ENCODE measurements around the gene NOTCH1.

NOTCH1 gene

GRCh38 chr9:136456258-136456657 lies 89.6 kb downstream of the NOTCH1 start:
- Histone ChIP-seq H2BK5ac (ENCODE audit: low read length) (no peak overlapping the region), H3K9ac (ENCODE audit: low read depth, low read length, poor library complexity) (no peak overlapping the region), H3K4ac (ENCODE audit: low read length) (no peak overlapping the region), H2BK15ac (ENCODE audit: low read length) (no peak overlapping the region), H3K4me3 (ENCODE audit: low read length in 2 of 2) (no peak overlapping the region), H3K4me2 (ENCODE audit: insufficient read depth, low read length, poor library complexity, severe bottlenecking) (no peak overlapping the region), H3K27me3 (ENCODE audit: control insufficient read depth in 3 of 3, insufficient read depth in 3 of 3, low read depth in 1 of 3, low read length in 3 of 3) (no peaks in the 10 kb centered on the region), H3K23ac (ENCODE audit: low read depth, low read length, poor library complexity) (no peak overlapping the region), H4K91ac (ENCODE audit: low read depth, low read length, poor library complexity) (no peak overlapping the region), H3K36me3 (replicated peaks in 1 of 2; ENCODE audit: control insufficient read depth in 2 of 2, insufficient read depth in 2 of 2, low read length in 2 of 2) (peaks cover 57 to 89% of the 10 kb centered on the region in 2 donors), H2AK5ac (ENCODE audit: low read depth, low read length) (no peak overlapping the region), H3K79me1 (ENCODE audit: low read depth, low read length) (peaks cover 2% of the 10 kb centered on the region), H3K4me1 (ENCODE audit: control insufficient read depth in 2 of 2, insufficient read depth in 1 of 2, low read depth in 1 of 2, low read length in 2 of 2) (no peaks in the 10 kb centered on the region), H2BK120ac (ENCODE audit: low read depth, low read length) (no peak overlapping the region), H3K14ac (ENCODE audit: low read length) (no peak overlapping the region), H3K27ac (replicated peaks; ENCODE audit: low read length) (no peak overlapping the region), H3K9me3 (replicated peaks in 1 of 2; ENCODE audit: control insufficient read depth in 2 of 2, insufficient read depth in 1 of 2, low read depth in 1 of 2, low read length in 2 of 2) (no peaks in the 10 kb centered on the region), H2AFZ (ENCODE audit: low read length) (no peak overlapping the region), H2BK12ac (ENCODE audit: low read length) (no peak overlapping the region), H4K8ac (ENCODE audit: low read depth, low read length) (no peak overlapping the region), H3K18ac (ENCODE audit: low read length) (no peak overlapping the region)
- no peak for DNase-seq (ENCODE audit: low spot score)
- WGBS, 2 donors (ENCODE audit: extremely low coverage in 2 of 2, insufficient read length in 2 of 2, insufficient replicate concordance in 1 of 2), result no CpG with 5 or more reads among the region's 9 CpGs

GRCh38 chr9:136455043-136456002 lies 90.5 kb downstream of the NOTCH1 start:
- Histone ChIP-seq H3K4ac (ENCODE audit: low read length) (no peak overlapping the region), H3K23ac (ENCODE audit: low read depth, low read length, poor library complexity) (no peak overlapping the region), H3K27ac (replicated peaks; ENCODE audit: low read length) (no peak overlapping the region), H3K4me3 (ENCODE audit: low read length in 2 of 2) (peak overlapping the region in 1 of 2 donors; percentile 37), H2BK5ac (ENCODE audit: low read length) (no peak overlapping the region), H3K9ac (ENCODE audit: low read depth, low read length, poor library complexity) (peak overlapping the region; percentile 30), H3K18ac (ENCODE audit: low read length) (no peak overlapping the region), H3K79me1 (ENCODE audit: low read depth, low read length) (peaks cover 3% of the 10 kb centered on the region), H3K36me3 (replicated peaks in 1 of 2; ENCODE audit: control insufficient read depth in 2 of 2, insufficient read depth in 2 of 2, low read length in 2 of 2) (peaks cover 61 to 89% of the 10 kb centered on the region in 2 donors), H3K4me1 (ENCODE audit: control insufficient read depth in 2 of 2, insufficient read depth in 1 of 2, low read depth in 1 of 2, low read length in 2 of 2) (no peaks in the 10 kb centered on the region), H2BK120ac (ENCODE audit: low read depth, low read length) (no peak overlapping the region), H2AFZ (ENCODE audit: low read length) (no peak overlapping the region), H2BK15ac (ENCODE audit: low read length) (no peak overlapping the region), H4K8ac (ENCODE audit: low read depth, low read length) (no peak overlapping the region), H3K14ac (ENCODE audit: low read length) (no peak overlapping the region), H3K4me2 (ENCODE audit: insufficient read depth, low read length, poor library complexity, severe bottlenecking) (no peak overlapping the region), H2AK5ac (ENCODE audit: low read depth, low read length) (no peak overlapping the region), H2BK12ac (ENCODE audit: low read length) (no peak overlapping the region), H3K27me3 (ENCODE audit: control insufficient read depth in 3 of 3, insufficient read depth in 3 of 3, low read depth in 1 of 3, low read length in 3 of 3) (no peaks in the 10 kb centered on the region), H4K91ac (ENCODE audit: low read depth, low read length, poor library complexity) (no peak overlapping the region), H3K9me3 (replicated peaks in 1 of 2; ENCODE audit: control insufficient read depth in 2 of 2, insufficient read depth in 1 of 2, low read depth in 1 of 2, low read length in 2 of 2) (no peaks in the 10 kb centered on the region)
- no peak for DNase-seq (ENCODE audit: low spot score)
- no CpG with 5 or more reads among the region's 43 CpGs for WGBS, 2 donors (ENCODE audit: extremely low coverage in 2 of 2, insufficient read length in 2 of 2, insufficient replicate concordance in 1 of 2)

- H2BK5ac ChIP-seq (ENCODE audit: low read length), result no peak overlapping the region
- H3K4me1 ChIP-seq (ENCODE audit: control insufficient read depth in 2 of 2, insufficient read depth in 1 of 2, low read depth in 1 of 2, low read length in 2 of 2), result no peaks in the 10 kb centered on the region
- no peak overlapping the region for H3K9ac ChIP-seq (ENCODE audit: low read depth, low read length, poor library complexity)
- H3K27ac ChIP-seq (replicated peaks; ENCODE audit: low read length), result no peak overlapping the region
- H2BK120ac ChIP-seq (ENCODE audit: low read depth, low read length), result no peak overlapping the region
- peaks cover 2% of the 10 kb centered on the region for H3K79me1 ChIP-seq (ENCODE audit: low read depth, low read length)
- H2BK12ac ChIP-seq (ENCODE audit: low read length), result no peak overlapping the region
- no peak overlapping the region for H4K91ac ChIP-seq (ENCODE audit: low read depth, low read length, poor library complexity)
- no CpG with 5 or more reads among the region's 25 CpGs for WGBS, 2 donors (ENCODE audit: extremely low coverage in 2 of 2, insufficient read length in 2 of 2, insufficient replicate concordance in 1 of 2)
- no peak overlapping the region for H2AK5ac ChIP-seq (ENCODE audit: low read depth, low read length)
- H3K23ac ChIP-seq (ENCODE audit: low read depth, low read length, poor library complexity), result no peak overlapping the region
- no peak overlapping the region for H2BK15ac ChIP-seq (ENCODE audit: low read length)
- H3K18ac ChIP-seq (ENCODE audit: low read length), result no peak overlapping the region
- no peak overlapping the region for H2AFZ ChIP-seq (ENCODE audit: low read length)
- no peaks in the 10 kb centered on the region for H3K27me3 ChIP-seq (ENCODE audit: control insufficient read depth in 3 of 3, insufficient read depth in 3 of 3, low read depth in 1 of 3, low read length in 3 of 3)
- H3K4ac ChIP-seq (ENCODE audit: low read length), result no peak overlapping the region
- H3K4me3 ChIP-seq (ENCODE audit: low read length in 2 of 2), result no peak overlapping the region
- no peak overlapping the region for H3K4me2 ChIP-seq (ENCODE audit: insufficient read depth, low read length, poor library complexity, severe bottlenecking)
- no peak overlapping the region for H4K8ac ChIP-seq (ENCODE audit: low read depth, low read length)
- H3K9me3 ChIP-seq (replicated peaks in 1 of 2; ENCODE audit: control insufficient read depth in 2 of 2, insufficient read depth in 1 of 2, low read depth in 1 of 2, low read length in 2 of 2), result no peaks in the 10 kb centered on the region
- DNase-seq (ENCODE audit: low spot score), result no peak
- no peak overlapping the region for H3K14ac ChIP-seq (ENCODE audit: low read length)
- H3K36me3 ChIP-seq (replicated peaks in 1 of 2; ENCODE audit: control insufficient read depth in 2 of 2, insufficient read depth in 2 of 2, low read length in 2 of 2), result peaks cover 57 to 90% of the 10 kb centered on the region in 2 donors
These were observed 91.6 kb downstream of the NOTCH1 start for GRCh38 chr9:136454026-136454796.

- H2BK5ac ChIP-seq (ENCODE audit: low read length), result no peak overlapping the region
- H3K27ac ChIP-seq (replicated peaks; ENCODE audit: low read length), result no peak overlapping the region
- H2AK5ac ChIP-seq (ENCODE audit: low read depth, low read length), result no peak overlapping the region
- H4K91ac ChIP-seq (ENCODE audit: low read depth, low read length, poor library complexity), result no peak overlapping the region
- H2BK12ac ChIP-seq (ENCODE audit: low read length), result no peak overlapping the region
- H2BK120ac ChIP-seq (ENCODE audit: low read depth, low read length), result no peak overlapping the region
- no peak overlapping the region for H3K9ac ChIP-seq (ENCODE audit: low read depth, low read length, poor library complexity)
- H2BK15ac ChIP-seq (ENCODE audit: low read length), result no peak overlapping the region
- no peak overlapping the region for H3K4me3 ChIP-seq (ENCODE audit: low read length in 2 of 2)
- H2AFZ ChIP-seq (ENCODE audit: low read length), result no peak overlapping the region
- H3K9me3 ChIP-seq (replicated peaks in 1 of 2; ENCODE audit: control insufficient read depth in 2 of 2, insufficient read depth in 1 of 2, low read depth in 1 of 2, low read length in 2 of 2), result no peaks in the 10 kb centered on the region
- H3K18ac ChIP-seq (ENCODE audit: low read length), result no peak overlapping the region
- no peak overlapping the region for H3K14ac ChIP-seq (ENCODE audit: low read length)
- DNase-seq (ENCODE audit: low spot score), result no peak
- WGBS, 2 donors (ENCODE audit: extremely low coverage in 2 of 2, insufficient read length in 2 of 2, insufficient replicate concordance in 1 of 2), result no CpG with 5 or more reads among the region's 11 CpGs
- no peak overlapping the region for H4K8ac ChIP-seq (ENCODE audit: low read depth, low read length)
- H3K79me1 ChIP-seq (ENCODE audit: low read depth, low read length), result peaks cover 2% of the 10 kb centered on the region
- peaks cover 60 to 90% of the 10 kb centered on the region in 2 donors for H3K36me3 ChIP-seq (replicated peaks in 1 of 2; ENCODE audit: control insufficient read depth in 2 of 2, insufficient read depth in 2 of 2, low read length in 2 of 2)
- H3K23ac ChIP-seq (ENCODE audit: low read depth, low read length, poor library complexity), result peak overlapping the region; percentile 91
- no peak overlapping the region for H3K4me2 ChIP-seq (ENCODE audit: insufficient read depth, low read length, poor library complexity, severe bottlenecking)
- H3K4me1 ChIP-seq (ENCODE audit: control insufficient read depth in 2 of 2, insufficient read depth in 1 of 2, low read depth in 1 of 2, low read length in 2 of 2), result no peaks in the 10 kb centered on the region
- no peak overlapping the region for H3K4ac ChIP-seq (ENCODE audit: low read length)
- H3K27me3 ChIP-seq (ENCODE audit: control insufficient read depth in 3 of 3, insufficient read depth in 3 of 3, low read depth in 1 of 3, low read length in 3 of 3), result no peaks in the 10 kb centered on the region
These were observed 92.5 kb downstream of the NOTCH1 start for GRCh38 chr9:136453326-136453725.
